Measurements from ENCODE around the gene OR8H1.

Gene OR8H1

DNA sequence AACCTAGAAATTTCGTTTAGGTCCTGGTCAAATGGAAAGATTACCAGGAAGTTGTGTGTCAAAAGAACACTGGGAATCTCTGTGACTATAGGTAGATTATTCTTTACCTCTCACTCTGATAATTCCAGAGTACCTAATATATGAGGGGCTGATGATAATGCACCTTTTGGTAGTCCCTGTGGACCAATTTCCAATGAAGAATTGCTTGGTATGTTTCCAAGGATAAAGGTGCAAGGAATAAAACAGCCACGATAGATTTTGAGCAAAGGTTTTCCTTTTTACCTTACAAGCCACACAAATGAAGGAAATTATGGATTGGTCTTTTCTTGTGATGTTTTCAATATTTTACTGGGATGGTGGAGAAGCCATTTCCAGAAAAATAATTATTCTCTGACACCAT lies at the start of gene OR8H1:
TSS of gene OR8H1 (minus strand) at position 101 of the 400 bp plus-strand sequence. CDS start 1,192 bp downstream, outside the sequence.
- in situ Hi-C loops (cut with MboI; ENCODE audit: low sequenced_read_pairs), result no loop called here

DNA sequence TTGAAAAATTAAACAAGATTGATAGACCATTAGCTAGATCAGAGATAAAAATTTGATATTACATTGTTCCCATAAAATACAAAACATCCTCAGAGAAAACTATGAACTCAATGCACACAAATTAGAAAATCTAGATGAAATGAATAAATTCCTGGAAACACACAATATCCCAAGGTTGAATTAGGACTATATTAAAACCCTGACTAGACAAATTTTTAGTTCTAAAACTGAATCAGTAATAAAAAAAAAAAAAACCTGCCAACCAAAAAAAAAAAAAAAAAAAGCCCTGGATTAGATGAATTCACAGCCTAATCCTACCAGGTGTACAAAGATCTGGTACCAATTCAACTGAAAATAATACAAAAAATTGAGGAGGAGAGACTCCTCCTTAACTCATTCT lies 48.2 kb upstream of the OR8H1 start:
- in situ Hi-C loops (cut with MboI; ENCODE audit: low sequenced_read_pairs), result no loop called here

DNA sequence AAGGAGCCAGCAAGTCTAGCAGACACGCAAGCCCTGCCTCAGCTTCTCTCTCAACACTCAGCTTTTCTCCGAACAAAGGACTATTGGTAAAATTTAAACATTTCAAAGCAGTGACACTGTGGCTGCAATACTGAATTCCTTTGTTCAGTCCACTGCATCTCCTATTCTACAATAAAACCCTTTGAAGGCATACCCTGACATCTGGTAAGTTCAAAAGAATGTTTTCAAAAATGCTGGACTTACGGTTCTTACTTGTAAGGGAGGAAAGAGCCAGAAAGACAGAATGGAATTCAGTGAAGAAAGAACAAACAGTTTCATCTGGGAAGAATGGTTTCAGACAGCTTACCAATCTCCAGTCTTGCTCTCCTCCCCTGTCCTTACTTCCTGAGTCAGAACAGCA lies 41.1 kb upstream of the OR8H1 start:
- in situ Hi-C loops (cut with MboI; ENCODE audit: low sequenced_read_pairs), result no loop called here

- in situ Hi-C loops (cut with MboI; ENCODE audit: low sequenced_read_pairs), result no loop called here
These were observed 39.9 kb upstream of the OR8H1 start for GRCh38 chr11:56331861-56332491.

GRCh38 chr11:56314844-56315243 lies 22.8 kb upstream of the OR8H1 start, which contains the start of gene OR8K3:
OR8K3 (plus strand) TSS chr11:56315144; CDS start chr11:56318307, 3,163 bp downstream.
- in situ Hi-C loops (cut with MboI; ENCODE audit: low sequenced_read_pairs), result no loop called here

GRCh38 chr11:56307836-56308235 lies 15.8 kb upstream of the OR8H1 start:
- in situ Hi-C loops (cut with MboI; ENCODE audit: low sequenced_read_pairs), result no loop called here

DNA sequence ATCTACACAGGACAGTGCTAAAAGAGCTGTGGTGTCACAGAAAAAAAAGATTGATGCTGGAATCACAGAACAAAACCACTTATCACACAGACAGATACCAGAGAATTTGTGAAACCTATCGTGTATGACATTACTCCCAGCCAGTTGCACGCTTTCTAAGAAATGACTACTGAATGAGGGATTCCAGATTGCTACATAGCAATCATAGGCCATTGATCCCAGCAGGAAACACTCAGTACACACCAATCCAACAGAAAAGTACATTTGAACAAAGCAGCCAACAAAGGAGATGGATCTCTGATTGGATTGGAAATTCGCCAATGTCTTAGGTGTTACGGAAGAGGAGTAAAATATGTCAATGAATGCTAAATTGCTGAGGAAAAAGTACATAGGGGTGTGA lies 4.8 kb upstream of the OR8H1 start:
- in situ Hi-C loops (cut with MboI; ENCODE audit: low sequenced_read_pairs), result no loop called here

- in situ Hi-C loops (cut with MboI; ENCODE audit: low sequenced_read_pairs), result no loop called here
These were observed 18.2 kb downstream of the OR8H1 start, which contains the start of gene OR5T1 for GRCh38 chr11:56273854-56274253. OR5T1 (plus strand) TSS chr11:56274154; CDS start chr11:56275639, 1,485 bp downstream.

GRCh38 chr11:56271092-56271491 lies 21.0 kb downstream of the OR8H1 start:
- in situ Hi-C loops (cut with MboI; ENCODE audit: low sequenced_read_pairs), result no loop called here

GRCh38 chr11:56251954-56252353 lies 40.1 kb downstream of the OR8H1 start, which contains the start of gene OR5T3:
OR5T3 (plus strand) TSS chr11:56252254; CDS start chr11:56252254, 0 bp downstream.
- in situ Hi-C loops (cut with MboI; ENCODE audit: low sequenced_read_pairs), result no loop called here
